ENCODE measurements around the gene DAW1. TPM values are rescaled to one million over a fixed set of nuclear protein-coding genes. Genes with fewer than 3 reads are reported as not detected.

Gene DAW1
- total and polyA plus RNA-seq, 2 of the 13 experiments (the other 11 are each of a cell fraction or from before 2014, with no cell fraction given): not detected

GRCh38 chr2:227828477-227828912 lies 42.9 kb upstream of the DAW1 start (continued):
- TF ChIP-seq STAT6 (CRISPR knock-in tag; IDR thresholded peaks at IDR 0.05; ENCODE audit: borderline replicate concordance) (no peak), DRAP1 (CRISPR knock-in tag; IDR thresholded peaks at IDR 0.05) (peak; percentile 38; the same call in 1 of the 2 replicates), KDM2A (CRISPR knock-in tag; IDR thresholded peaks at IDR 0.05; ENCODE audit: borderline replicate concordance, low read depth) (no peak), TGIF2 (CRISPR knock-in tag; IDR thresholded peaks at IDR 0.05) (no peak), HOXD1 (CRISPR knock-in tag; IDR thresholded peaks at IDR 0.05) (no peak), ZNF709 (CRISPR knock-in tag; IDR thresholded peaks at IDR 0.05) (0 out of 2 replicates have a peak, but pooled peaks have one; percentile 40), ZNF761 (CRISPR knock-in tag; conservative IDR thresholded peaks at IDR 0.05) (peak; percentile 39; the same call in 1 of the 2 replicates), DMTF1 (CRISPR knock-in tag; IDR thresholded peaks at IDR 0.05) (no peak), ZNF737 (CRISPR knock-in tag; IDR thresholded peaks at IDR 0.05; ENCODE audit: borderline replicate concordance) (no peak), SALL1 (CRISPR knock-in tag; IDR thresholded peaks at IDR 0.05) (0 out of 2 replicates have a peak, but pooled peaks have one; percentile 27), ZNF780A (CRISPR knock-in tag; IDR thresholded peaks at IDR 0.05) (no peak), ZSCAN22 (CRISPR knock-in tag; IDR thresholded peaks at IDR 0.05) (no peak), MEF2D (CRISPR knock-in tag; IDR thresholded peaks at IDR 0.05) (no peak), NFE2L1 (CRISPR knock-in tag; IDR thresholded peaks at IDR 0.05; ENCODE audit: borderline replicate concordance) (no peak), ZNF143 (CRISPR knock-in tag; IDR thresholded peaks at IDR 0.05) (no peak), YEATS2 (CRISPR knock-in tag; IDR thresholded peaks at IDR 0.05; ENCODE audit: borderline replicate concordance) (peak; percentile 39; the same call in 1 of the 2 replicates), NRL (CRISPR knock-in tag; IDR thresholded peaks at IDR 0.05; ENCODE audit: borderline replicate concordance) (no peak), FOXK2 (IDR thresholded peaks at IDR 0.05) (no peak)
- TF ChIP-seq, protein P1, sequence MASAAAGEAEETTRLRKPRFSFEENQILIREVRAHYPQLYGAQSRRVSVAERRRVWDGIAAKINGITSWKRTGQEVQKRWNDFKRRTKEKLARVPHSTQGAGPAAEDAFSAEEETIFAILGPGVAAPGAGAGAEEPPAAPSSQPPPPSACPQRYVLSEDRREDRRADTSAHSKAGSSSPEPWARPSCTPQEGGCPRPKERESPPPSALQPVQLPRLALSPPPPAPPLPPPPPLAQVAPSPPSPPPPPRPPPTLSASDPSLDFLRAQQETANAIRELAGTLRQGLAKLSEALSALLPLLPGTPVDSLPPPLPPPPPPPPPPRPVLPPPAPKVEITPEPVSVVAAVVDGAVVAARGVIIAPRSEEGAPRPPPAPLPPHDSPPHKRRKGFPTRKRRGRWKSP (CRISPR knock-in tag; IDR thresholded peaks at IDR 0.05): no peak
- TF ChIP-seq, protein P2, sequence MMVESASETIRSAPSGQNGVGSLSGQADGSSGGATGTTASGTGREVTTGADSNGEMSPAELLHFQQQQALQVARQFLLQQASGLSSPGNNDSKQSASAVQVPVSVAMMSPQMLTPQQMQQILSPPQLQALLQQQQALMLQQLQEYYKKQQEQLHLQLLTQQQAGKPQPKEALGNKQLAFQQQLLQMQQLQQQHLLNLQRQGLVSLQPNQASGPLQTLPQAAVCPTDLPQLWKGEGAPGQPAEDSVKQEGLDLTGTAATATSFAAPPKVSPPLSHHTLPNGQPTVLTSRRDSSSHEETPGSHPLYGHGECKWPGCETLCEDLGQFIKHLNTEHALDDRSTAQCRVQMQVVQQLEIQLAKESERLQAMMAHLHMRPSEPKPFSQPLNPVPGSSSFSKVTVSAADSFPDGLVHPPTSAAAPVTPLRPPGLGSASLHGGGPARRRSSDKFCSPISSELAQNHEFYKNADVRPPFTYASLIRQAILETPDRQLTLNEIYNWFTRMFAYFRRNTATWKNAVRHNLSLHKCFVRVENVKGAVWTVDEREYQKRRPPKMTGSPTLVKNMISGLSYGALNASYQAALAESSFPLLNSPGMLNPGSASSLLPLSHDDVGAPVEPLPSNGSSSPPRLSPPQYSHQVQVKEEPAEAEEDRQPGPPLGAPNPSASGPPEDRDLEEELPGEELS (CRISPR knock-in tag; IDR thresholded peaks at IDR 0.05): no peak
- TF ChIP-seq, protein P3, sequence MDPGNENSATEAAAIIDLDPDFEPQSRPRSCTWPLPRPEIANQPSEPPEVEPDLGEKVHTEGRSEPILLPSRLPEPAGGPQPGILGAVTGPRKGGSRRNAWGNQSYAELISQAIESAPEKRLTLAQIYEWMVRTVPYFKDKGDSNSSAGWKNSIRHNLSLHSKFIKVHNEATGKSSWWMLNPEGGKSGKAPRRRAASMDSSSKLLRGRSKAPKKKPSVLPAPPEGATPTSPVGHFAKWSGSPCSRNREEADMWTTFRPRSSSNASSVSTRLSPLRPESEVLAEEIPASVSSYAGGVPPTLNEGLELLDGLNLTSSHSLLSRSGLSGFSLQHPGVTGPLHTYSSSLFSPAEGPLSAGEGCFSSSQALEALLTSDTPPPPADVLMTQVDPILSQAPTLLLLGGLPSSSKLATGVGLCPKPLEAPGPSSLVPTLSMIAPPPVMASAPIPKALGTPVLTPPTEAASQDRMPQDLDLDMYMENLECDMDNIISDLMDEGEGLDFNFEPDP (CRISPR knock-in tag; conservative IDR thresholded peaks at IDR 0.05): no peak

All from HepG2 (cell line).